SHP77 treated with DMSO at 0.1 percent for 48 hours (cell line): Measurements from ENCODE around the gene TCF19.
A peak's percentile ranks its signal among the peaks of the same experiment; 100 is the strongest.

Experiments
- DNase-seq: peaks from one replicate; lab custom pipeline; 2025; lab: John Stamatoyannopoulos, UW

TCF19 gene

GRCh38 chr6:31158140-31158862 is at the start of gene TCF19:
Gene TCF19, plus strand, starts transcription at chr6:31158589. Its CDS starts 881 bp downstream, at chr6:31159470.
- DNase-seq: peak; percentile 93

- DNase-seq: no peak
These were observed 47.4 kb upstream of the TCF19 start for GRCh38 chr6:31110825-31111582.

DNA sequence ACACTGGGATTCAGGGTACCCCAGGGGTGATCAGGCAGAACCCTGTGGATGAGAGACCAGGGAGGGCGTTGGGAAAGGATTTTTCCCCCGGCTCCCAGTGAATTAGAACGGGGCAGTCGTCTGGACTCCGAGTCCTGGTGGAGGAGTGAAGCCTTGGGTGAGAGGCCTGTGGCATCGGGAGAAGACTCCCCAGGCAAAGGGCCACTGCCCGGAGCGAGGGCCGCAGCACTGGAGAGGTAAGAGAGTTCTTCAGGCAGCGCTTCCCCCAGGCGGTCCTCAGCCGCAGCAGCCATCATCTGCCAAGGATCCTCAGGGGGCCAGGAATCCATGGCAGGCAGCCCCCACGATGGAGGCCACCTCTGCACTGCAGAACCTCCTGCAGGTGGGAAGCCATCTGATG is 46.7 kb upstream of the TCF19 start:
- no peak for DNase-seq

- DNase-seq: no peak
These were observed 45.9 kb upstream of the TCF19 start, which contains the start of gene C6orf15 for GRCh38 chr6:31112478-31112877. Gene C6orf15, minus strand, starts transcription at chr6:31112575. Its CDS starts 20 bp downstream, at chr6:31112555.

DNA sequence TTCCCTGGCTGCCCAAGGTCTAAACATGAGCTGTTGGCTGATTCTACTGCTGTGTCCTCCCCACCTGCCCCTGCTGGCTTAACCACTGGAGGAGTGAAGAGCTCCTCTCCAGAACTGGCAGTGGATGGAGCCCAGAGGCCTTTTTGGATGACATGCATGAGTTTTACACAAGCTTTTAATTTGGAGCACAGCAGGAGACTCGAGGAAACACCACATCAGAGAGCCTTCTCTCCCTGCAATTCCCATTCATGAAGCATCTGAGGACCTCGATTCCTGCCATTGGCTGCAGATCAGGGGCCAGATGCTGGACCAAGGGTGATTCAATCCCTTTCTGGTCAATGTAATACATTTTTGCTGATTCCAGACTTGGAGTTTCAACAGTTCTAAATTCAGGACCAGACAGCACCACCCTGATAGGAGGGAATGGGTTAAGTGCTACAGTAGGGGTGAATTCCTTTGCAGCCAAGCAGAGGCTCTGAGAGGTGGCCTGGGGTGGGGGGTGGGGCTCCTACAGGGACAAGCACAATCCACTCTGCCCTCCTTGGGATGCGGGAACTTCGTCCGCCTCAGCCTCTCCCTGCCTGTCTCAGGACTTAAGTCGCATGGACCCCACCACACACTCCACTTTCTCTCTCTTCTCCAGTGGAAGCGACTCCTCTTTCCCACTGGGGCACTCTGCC is 44.4 kb upstream of the TCF19 start:
- no peak for DNase-seq

- DNase-seq: no peak
These were observed 43.9 kb upstream of the TCF19 start, which contains the start of gene PSORS1C1 for GRCh38 chr6:31114541-31114878. Gene PSORS1C1, plus strand, starts transcription at chr6:31114800. Its CDS starts 14,833 bp downstream, at chr6:31129633.

- DNase-seq: no peak
These were observed 43.2 kb upstream of the TCF19 start for GRCh38 chr6:31114970-31115849.

GRCh38 chr6:31115941-31116560 is 42.3 kb upstream of the TCF19 start:
- DNase-seq: no peak

GRCh38 chr6:31116661-31117385 is 41.6 kb upstream of the TCF19 start:
- no peak for DNase-seq

- DNase-seq: no peak
These were observed 40.2 kb upstream of the TCF19 start for GRCh38 chr6:31118178-31118577.

DNA sequence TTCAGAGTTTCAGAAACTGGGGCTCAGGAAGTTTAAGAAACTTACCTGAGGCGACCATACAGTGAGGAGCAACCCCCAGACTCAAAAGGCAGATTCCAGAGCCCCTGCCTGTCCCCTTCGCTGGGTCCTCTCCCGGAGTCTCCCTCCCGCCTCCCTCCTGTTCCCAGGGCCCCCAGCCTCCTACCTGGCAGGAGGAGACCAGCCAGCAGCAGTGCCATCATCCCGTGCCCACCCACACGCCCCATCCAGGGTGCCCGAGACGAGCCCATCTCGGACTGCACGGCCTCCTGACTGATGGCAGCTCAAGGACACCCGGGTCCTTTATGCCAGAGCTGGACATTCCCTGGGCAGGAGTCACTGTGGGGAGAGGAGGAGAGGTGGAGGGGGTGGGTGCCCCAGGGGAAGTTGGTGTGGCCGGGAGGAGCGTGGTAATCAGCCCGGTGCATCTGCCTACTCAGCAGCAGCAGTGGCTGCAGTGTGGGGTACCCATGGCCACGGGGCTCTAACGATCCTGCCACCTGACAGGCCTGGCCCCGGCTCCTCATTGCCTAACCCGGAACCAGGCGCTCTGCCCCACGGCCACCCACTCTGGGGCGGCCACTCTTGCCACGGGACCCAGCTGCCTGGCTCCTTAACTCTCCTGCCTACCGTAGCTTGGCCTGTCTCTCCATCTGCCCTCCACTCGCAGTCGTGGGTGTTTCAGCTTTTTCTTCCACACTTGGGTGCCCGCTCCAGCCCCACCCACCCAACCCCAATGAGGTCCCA is 38.1 kb upstream of the TCF19 start, which contains the start of gene CDSN:
CDSN (minus strand) TSS at position 296 of the 765 bp plus-strand sequence; CDS start at position 269, 27 bp downstream.
- DNase-seq: no peak

- no peak for DNase-seq
These were observed 37.1 kb upstream of the TCF19 start for GRCh38 chr6:31121131-31121790.

DNA sequence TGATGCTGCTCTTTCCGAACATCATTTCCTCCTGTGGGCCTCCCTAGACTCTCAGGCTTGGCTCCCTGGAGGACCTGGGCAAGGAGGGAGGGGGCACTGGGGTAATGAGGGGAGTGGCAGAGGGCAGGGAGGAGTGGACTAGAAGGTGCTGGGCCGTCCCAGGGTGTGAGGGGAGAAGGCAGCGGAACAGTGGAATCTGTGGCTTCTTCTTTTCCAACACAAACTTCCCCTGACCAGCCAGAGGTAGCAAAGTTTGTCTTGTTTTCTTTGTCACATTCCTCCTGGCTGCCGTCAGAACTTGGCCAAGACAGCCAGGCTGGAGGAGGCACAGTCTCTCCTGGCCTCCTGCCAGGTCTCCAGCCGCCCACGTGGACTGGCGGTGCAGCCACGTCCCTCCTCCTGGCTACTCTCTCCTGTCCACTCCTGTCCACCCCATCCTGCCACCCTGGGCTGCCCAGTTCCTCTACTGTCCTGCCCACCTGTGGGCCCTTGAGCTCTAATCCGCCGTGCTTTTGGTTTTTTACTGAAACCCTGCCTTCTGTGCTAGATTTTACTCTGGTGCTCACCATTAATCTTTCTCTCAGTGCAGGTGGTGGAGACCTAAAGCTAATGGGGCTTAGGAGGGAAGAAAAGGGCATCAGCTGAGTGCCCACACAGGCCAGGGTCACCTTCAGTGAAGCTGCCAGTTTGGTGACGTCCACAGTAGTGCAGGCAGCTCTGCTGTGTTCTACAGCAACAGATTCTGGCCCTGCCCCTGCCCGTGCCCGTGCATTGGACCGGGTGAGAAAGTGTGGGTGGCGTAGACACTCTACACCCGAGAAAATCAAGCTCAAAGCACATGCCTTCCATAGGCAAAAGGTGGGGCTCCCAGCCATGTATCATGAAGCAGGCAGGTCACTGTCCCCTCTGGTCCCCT is 35.3 kb upstream of the TCF19 start:
- DNase-seq: no peak

DNA sequence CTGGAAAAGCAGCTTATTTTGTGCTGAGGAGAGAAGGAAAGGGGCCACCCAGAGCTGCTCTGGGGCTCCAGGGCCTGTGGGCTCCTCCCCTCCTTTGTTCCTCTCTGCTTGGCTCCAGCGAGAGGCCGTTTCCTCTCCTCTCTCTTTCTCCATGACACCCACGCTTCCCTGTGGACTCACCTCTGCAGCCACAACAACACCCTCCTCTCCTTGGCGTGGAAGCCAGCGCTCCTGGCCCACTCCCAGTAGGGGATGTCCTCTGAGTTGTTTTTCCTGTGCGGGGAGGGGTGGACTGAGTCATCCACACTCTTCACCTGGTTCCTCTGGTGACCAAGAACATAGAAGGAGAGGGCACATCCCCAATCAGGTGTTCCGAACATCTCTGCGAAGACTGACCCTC is 33.2 kb upstream of the TCF19 start:
- no peak for DNase-seq

DNA sequence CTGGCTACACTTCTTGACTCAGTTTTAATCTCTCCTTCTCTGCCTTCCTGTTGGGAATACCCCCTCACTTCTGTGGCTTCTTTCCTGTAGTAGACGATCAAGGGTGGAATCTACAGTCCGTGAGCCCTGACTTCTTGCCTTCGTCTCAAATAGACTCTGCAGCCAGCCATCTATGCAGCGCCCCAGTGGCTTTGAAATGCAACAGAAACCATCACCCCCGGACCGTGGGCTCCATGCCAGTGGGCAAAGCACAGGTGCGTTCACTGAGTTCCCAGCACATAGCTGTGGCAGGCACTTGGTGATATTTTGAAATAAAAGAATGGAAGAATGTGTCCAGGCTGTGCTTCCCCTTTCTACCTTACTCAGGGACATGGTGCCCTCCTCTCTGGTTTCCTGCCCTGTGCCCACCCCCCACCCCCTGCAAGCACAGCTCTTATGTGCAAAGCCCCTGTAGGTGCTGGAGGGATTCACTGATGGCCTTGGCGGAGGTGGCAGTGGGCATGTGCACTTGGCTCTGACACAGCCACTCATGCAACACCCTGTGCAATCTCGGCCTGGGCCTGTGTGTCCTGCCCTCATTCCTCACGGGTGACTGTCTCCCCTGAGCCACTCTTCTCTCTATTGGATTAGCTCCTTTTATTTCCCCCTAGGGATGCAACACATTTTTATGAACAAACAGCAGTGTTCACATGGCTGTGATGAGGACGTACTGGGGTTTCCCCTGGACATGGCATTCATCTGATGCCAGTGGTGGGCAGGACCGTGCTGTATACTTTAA is 32.6 kb upstream of the TCF19 start:
- DNase-seq: no peak

DNA sequence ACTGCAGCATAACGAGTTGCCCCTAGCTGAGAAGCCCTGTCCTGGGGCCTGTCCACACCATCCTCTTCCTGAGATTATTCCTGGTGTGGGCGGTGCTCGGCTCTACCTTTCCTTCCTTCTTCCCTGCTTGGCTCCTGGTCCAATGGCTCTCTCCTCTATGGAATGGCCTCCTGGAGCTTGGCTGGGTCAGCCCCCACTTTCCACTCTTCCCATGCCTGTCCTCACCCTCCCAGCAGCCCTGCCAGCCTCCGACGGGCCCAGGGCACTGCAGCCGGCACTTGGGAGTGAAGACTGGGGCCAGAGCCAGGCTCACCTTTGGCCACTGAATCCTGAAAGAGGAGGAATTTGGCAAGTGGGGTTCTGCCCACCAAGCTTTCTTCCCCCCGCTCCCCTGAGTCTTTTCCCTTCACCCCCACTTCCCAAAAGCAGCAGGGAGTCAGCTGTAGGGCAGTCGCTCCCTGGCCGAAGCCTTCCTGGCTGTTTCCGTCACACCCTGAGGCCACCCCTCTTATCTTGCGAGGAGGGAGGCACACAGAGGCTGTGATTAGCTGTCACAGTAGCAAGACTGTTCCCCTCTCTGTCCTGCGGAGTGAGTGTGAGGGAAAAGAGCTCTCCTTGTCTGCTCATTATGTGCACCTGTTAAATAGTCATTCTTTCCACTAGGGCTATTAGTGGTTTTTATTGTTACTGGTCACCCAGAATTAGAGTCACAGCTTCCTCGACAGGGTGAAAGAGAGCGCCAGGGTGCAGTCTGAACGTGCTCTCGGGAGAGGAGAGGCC is 31.8 kb upstream of the TCF19 start:
- DNase-seq: no peak
